ENCODE results near the gene CCDC107.

Gene CCDC107

GRCh38 chr9:35616681-35617459, 41.2 kb upstream of the CCDC107 start:
- TF ChIP-seq, protein P1, sequence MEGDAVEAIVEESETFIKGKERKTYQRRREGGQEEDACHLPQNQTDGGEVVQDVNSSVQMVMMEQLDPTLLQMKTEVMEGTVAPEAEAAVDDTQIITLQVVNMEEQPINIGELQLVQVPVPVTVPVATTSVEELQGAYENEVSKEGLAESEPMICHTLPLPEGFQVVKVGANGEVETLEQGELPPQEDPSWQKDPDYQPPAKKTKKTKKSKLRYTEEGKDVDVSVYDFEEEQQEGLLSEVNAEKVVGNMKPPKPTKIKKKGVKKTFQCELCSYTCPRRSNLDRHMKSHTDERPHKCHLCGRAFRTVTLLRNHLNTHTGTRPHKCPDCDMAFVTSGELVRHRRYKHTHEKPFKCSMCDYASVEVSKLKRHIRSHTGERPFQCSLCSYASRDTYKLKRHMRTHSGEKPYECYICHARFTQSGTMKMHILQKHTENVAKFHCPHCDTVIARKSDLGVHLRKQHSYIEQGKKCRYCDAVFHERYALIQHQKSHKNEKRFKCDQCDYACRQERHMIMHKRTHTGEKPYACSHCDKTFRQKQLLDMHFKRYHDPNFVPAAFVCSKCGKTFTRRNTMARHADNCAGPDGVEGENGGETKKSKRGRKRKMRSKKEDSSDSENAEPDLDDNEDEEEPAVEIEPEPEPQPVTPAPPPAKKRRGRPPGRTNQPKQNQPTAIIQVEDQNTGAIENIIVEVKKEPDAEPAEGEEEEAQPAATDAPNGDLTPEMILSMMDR (IDR thresholded peaks at IDR 0.05; ENCODE audit: insufficient read depth, missing control alignments): no peak
- FAIRE-seq (no peak), DNase-seq (ENCODE audit: insufficient read length, low spot score) (peak; percentile 62)

GRCh38 chr9:35617548-35617947, 40.5 kb upstream of the CCDC107 start:
- FAIRE-seq (no peak), DNase-seq (ENCODE audit: insufficient read length, low spot score) (no peak)
- TF ChIP-seq, protein P1 (IDR thresholded peaks at IDR 0.05; ENCODE audit: insufficient read depth, missing control alignments): no peak

- FAIRE-seq (no peak), DNase-seq (ENCODE audit: insufficient read length, low spot score) (no peak)
- TF ChIP-seq, protein P1 (IDR thresholded peaks at IDR 0.05; ENCODE audit: insufficient read depth, missing control alignments): no peak
Measured at GRCh38 chr9:35618325-35618727, 39.8 kb upstream of the CCDC107 start, which contains the start of gene CD72. Gene CD72 (minus strand): TSS chr9:35618413. CDS start chr9:35618303, 110 bp downstream.

DNA sequence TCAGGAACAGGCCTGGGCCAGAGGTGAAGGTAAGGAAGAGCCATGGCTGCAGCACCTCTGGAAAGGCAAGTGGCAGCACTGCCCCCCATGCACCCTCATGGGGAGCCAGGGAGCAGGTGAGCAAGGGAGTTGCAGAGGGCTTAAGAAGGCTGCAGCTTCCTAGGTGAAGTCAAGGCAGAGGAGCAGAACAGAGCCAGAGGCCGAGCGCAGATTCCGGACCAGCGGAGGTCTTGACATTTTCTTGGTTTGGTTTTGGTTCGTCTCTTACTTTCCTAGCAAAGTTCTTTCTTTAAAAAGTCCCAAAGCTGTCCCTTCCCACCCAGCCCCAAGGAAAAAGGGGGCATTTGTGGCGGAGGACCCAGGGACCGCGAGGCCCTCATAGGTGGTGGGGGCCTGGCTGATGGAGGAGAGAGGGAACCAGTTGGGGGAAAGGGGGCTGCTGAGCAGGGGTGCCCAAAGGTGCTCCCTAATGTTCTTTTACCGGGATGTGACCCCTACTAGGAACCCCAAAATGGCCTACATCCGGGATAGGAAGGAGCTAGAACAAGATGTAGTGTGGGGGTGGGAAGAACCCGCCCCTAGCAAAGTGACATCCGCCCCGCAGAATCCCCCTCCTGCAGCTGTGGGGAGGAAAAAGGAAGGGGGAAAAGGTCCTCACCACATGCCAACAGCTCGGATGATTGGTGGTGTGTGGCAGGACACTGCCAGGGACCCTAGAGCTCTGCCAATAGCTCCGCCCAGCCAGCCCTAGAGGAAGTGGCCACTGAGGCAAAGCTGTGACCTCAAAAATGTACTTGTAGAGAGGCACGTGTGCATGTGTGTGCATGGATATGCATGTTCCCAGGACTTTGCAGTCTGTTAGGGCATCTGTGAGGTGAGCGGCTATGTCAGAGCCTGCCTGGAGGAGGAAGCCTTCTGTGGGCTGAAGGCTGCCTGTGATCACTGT, 39.0 kb upstream of the CCDC107 start:
- FAIRE-seq (no peak), DNase-seq (ENCODE audit: insufficient read length, low spot score) (no peak)
- TF ChIP-seq, protein P1 (IDR thresholded peaks at IDR 0.05; ENCODE audit: insufficient read depth, missing control alignments): no peak

- no peak for FAIRE-seq
- DNase-seq (ENCODE audit: insufficient read length, low spot score): no peak
- TF ChIP-seq, protein P1 (IDR thresholded peaks at IDR 0.05; ENCODE audit: insufficient read depth, missing control alignments): no peak
Measured at GRCh38 chr9:35619800-35620158, 38.3 kb upstream of the CCDC107 start.

DNA sequence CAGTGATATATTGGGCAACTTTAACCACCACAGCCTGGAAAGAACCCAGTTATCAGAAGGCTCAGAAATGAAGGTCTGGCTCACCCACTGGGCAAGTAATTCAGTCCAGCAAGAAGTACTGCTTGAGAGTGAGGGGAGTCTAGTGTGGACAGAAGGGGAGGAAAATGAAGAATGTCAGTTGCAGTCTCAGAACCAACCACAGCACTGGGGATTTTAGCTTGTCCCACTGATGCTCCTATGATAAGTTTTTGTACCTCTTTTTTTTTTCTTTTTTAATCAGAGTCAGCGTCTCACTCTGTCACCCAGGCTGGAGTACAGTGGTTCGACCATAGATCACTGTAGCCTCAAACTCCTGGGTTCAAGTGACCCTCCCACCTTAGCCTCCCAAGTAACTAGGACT, 30.5 kb upstream of the CCDC107 start:
- no peak for DNase-seq (ENCODE audit: insufficient read length, low spot score)
- TF ChIP-seq, protein P1 (IDR thresholded peaks at IDR 0.05; ENCODE audit: insufficient read depth, missing control alignments): no peak
- FAIRE-seq: no peak
